ENCODE results near the gene LIMS1.

Gene LIMS1

GRCh38 chr2:108629417-108629816 is 95.1 kb downstream of the LIMS1 start (continued):
- TF ChIP-seq ZNF157 (tag by site-specific recombination; IDR thresholded peaks at IDR 0.05): no peak
- TF ChIP-seq ZNF341 (tag by site-specific recombination; IDR thresholded peaks at IDR 0.05; ENCODE audit: low read depth): no peak
- TF ChIP-seq ZNF248 (tag by site-specific recombination; IDR thresholded peaks at IDR 0.05): no peak
- TF ChIP-seq, protein P1, sequence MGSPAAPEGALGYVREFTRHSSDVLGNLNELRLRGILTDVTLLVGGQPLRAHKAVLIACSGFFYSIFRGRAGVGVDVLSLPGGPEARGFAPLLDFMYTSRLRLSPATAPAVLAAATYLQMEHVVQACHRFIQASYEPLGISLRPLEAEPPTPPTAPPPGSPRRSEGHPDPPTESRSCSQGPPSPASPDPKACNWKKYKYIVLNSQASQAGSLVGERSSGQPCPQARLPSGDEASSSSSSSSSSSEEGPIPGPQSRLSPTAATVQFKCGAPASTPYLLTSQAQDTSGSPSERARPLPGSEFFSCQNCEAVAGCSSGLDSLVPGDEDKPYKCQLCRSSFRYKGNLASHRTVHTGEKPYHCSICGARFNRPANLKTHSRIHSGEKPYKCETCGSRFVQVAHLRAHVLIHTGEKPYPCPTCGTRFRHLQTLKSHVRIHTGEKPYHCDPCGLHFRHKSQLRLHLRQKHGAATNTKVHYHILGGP (tag by site-specific recombination; IDR thresholded peaks at IDR 0.05): no peak

DNA sequence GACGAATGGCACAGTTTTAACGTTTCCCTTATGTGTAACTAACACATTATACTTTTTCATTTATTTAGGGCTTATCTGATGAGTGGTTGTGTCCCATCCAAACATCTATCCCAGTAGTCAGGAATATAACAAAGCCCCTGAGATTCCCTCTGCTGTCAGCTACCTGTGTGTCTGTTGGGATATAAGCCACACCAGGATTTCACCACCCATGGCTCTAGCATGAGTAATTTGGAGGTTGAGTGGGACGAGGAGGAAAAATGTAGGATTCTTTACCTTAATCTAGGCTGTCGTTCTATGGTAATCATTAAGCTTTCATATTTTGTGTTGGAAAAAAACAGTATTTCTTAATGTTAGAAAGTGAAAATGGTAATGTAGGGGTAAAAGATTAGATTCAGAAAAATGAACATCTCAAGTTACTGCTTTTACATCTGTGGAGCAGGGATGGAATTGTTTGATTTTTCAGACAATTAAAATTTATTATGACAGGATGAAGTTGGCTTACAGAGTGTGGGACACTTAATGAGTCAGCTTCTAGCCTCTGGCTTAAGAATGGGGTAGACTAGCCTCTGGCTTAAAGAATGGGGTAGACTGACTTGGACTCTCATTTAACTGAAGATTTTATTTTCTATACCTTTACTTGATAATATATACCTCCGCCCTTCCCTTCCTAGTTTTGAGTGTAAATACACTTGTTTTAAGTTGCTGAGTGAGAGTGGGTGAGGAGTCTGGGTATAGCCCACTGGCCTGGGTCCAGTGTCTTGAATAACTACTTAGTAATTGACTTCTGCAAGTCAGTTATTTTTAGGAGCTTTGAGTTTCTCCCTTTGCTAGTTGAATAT is 96.5 kb downstream of the LIMS1 start:
- ChIA-PET CTCF (no interaction called here), POLR2A (interaction anchor here (1.0 kb wide), 1 partner anchor 9 kb away, joined by 3 read pairs; no protein-coding TSS in a partner anchor)
- H3K4me3 ChIP-seq (ENCODE audit: low read depth, low read length): no peak overlapping the region
- H3K9me3 ChIP-seq (ENCODE audit: control insufficient read depth, insufficient read depth, low read depth, low read length): no peaks in the 10 kb centered on the region
- peaks cover 11% of the 10 kb centered on the region for H3K4me1 ChIP-seq (ENCODE audit: control insufficient read depth, insufficient read depth, low read length)
- H3K27ac ChIP-seq (ENCODE audit: extremely low read depth, low read depth, low read length): no peak overlapping the region
- TF ChIP-seq, protein P2, sequence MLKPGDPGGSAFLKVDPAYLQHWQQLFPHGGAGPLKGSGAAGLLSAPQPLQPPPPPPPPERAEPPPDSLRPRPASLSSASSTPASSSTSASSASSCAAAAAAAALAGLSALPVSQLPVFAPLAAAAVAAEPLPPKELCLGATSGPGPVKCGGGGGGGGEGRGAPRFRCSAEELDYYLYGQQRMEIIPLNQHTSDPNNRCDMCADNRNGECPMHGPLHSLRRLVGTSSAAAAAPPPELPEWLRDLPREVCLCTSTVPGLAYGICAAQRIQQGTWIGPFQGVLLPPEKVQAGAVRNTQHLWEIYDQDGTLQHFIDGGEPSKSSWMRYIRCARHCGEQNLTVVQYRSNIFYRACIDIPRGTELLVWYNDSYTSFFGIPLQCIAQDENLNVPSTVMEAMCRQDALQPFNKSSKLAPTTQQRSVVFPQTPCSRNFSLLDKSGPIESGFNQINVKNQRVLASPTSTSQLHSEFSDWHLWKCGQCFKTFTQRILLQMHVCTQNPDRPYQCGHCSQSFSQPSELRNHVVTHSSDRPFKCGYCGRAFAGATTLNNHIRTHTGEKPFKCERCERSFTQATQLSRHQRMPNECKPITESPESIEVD (tag by site-specific recombination; IDR thresholded peaks at IDR 0.05): peak; percentile 66
- no peak for TF ChIP-seq ZNF239 (tag by site-specific recombination; IDR thresholded peaks at IDR 0.05)
- no peaks in the 10 kb centered on the region; a peak in 1 of 3 replicates for H3K36me3 ChIP-seq (ENCODE audit: control insufficient read depth in 2 of 2, insufficient read depth in 1 of 2, low read length in 2 of 2)

DNA sequence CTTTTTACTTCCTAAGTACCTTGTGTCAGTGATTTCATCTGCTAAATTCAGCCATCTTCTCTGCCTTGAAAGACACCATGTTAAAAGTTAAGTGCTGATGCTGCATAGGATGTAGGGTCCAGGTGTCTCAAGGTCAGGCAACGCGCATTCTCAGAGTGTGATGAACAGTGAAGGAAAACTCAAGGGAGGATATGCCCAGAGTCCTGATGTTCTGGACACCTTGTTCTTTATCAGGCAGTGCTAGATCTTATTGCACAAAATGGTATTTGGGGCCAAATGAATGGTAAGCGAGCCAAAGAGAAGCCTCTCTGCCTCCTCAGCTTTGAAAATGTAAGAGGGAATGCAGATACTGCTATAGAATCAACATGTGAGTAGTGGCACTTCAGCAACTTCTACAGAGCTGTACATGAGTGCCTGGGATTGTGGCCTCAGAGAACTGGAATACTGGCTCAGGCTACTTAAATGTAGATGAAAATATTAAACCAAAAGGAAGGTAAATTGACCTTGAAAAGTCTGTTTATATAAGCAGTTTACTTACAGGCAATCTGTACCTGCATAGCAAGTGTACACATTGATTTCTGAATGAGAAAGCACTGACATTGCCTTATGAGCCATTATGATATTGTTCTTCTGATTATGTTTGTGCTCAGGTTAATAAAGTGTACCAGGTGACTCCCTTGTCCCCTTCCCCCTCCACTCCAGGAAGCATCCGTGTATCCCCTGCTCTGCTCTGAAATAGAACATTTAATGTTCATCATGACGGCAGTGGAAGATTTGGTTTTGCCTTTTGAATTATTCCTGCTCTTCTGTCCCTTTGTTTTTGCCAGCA is 98.3 kb downstream of the LIMS1 start:
- H3K36me3 ChIP-seq (ENCODE audit: control insufficient read depth in 2 of 2, insufficient read depth in 1 of 2, low read length in 2 of 2): no peaks in the 10 kb centered on the region; a peak in 1 of 3 replicates
- no peaks in the 10 kb centered on the region for H3K9me3 ChIP-seq (ENCODE audit: control insufficient read depth, insufficient read depth, low read depth, low read length)
- POLR2A ChIA-PET: no interaction called here
- CTCF ChIA-PET: interaction anchor here (0.5 to 2.2 kb wide), 5 partner anchors 18 to 290 kb away, joined by 3 to 13 read pairs (median 4); no protein-coding TSS in a partner anchor
- H3K27ac ChIP-seq (ENCODE audit: extremely low read depth, low read depth, low read length): no peak overlapping the region
- no peak overlapping the region for H3K4me3 ChIP-seq (ENCODE audit: low read depth, low read length)
- peaks cover 13% of the 10 kb centered on the region for H3K4me1 ChIP-seq (ENCODE audit: control insufficient read depth, insufficient read depth, low read length)
- TF ChIP-seq, protein P3, sequence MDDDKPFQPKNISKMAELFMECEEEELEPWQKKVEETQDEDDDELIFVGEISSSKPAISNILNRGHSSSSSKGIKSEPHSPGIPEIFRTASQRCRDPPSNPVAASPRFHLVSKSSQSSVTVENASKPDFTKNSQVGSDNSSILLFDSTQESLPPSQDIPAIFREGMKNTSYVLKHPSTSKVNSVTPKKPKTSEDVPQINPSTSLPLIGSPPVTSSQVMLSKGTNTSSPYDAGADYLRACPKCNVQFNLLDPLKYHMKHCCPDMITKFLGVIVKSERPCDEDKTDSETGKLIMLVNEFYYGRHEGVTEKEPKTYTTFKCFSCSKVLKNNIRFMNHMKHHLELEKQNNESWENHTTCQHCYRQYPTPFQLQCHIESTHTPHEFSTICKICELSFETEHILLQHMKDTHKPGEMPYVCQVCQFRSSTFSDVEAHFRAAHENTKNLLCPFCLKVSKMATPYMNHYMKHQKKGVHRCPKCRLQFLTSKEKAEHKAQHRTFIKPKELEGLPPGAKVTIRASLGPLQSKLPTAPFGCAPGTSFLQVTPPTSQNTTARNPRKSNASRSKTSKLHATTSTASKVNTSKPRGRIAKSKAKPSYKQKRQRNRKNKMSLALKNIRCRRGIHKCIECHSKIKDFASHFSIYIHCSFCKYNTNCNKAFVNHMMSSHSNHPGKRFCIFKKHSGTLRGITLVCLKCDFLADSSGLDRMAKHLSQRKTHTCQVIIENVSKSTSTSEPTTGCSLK (tag by site-specific recombination; IDR thresholded peaks at IDR 0.05): no peak
- TF ChIP-seq ZNF510 (tag by site-specific recombination; IDR thresholded peaks at IDR 0.05; ENCODE audit: insufficient replicate concordance) (no peak), ZNF843 (tag by site-specific recombination; IDR thresholded peaks at IDR 0.05) (no peak), ZNF24 (tag by site-specific recombination; IDR thresholded peaks at IDR 0.05) (no peak), SP3 (tag by site-specific recombination; IDR thresholded peaks at IDR 0.05) (no peak), ZNF140 (tag by site-specific recombination; IDR thresholded peaks at IDR 0.05) (no peak), ZNF529 (tag by site-specific recombination; IDR thresholded peaks at IDR 0.05; ENCODE audit: insufficient replicate concordance) (no peak), KLF7 (tag by site-specific recombination; IDR thresholded peaks at IDR 0.05; ENCODE audit: borderline replicate concordance) (no peak), RBAK (tag by site-specific recombination; IDR thresholded peaks at IDR 0.05) (no peak), ZNF341 (tag by site-specific recombination; IDR thresholded peaks at IDR 0.05; ENCODE audit: low read depth) (no peak), ZNF621 (tag by site-specific recombination; IDR thresholded peaks at IDR 0.05) (no peak), ZNF354C (tag by site-specific recombination; IDR thresholded peaks at IDR 0.05; ENCODE audit: borderline replicate concordance, low read depth) (no peak), ZFP3 (tag by site-specific recombination; IDR thresholded peaks at IDR 0.05; ENCODE audit: low read depth) (no peak), ZNF132 (tag by site-specific recombination; IDR thresholded peaks at IDR 0.05; ENCODE audit: borderline replicate concordance) (no peak)
- TF ChIP-seq, protein P4, sequence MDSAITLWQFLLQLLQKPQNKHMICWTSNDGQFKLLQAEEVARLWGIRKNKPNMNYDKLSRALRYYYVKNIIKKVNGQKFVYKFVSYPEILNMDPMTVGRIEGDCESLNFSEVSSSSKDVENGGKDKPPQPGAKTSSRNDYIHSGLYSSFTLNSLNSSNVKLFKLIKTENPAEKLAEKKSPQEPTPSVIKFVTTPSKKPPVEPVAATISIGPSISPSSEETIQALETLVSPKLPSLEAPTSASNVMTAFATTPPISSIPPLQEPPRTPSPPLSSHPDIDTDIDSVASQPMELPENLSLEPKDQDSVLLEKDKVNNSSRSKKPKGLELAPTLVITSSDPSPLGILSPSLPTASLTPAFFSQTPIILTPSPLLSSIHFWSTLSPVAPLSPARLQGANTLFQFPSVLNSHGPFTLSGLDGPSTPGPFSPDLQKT (IDR thresholded peaks at IDR 0.05; ENCODE audit: borderline replicate concordance, low read depth, low read length): no peak
